Thyroid gland (tissue), 4 donors: Measurements from ENCODE around the gene PTTG1. TPM values are rescaled to one million over a fixed set of nuclear protein-coding genes. Genes with fewer than 3 reads are reported as not detected.

Experiments
- DNase-seq, 2 donors: peaks; one replicate each; pipeline ENCODE4 v3.0.0-alpha.2; 2019
- H3K27ac ChIP-seq, 3 donors: fragments of 200-600 bp; sonication (generic); 1 replicate in 2 of 3; 2 replicates in 1 of 3; pipeline ENCODE4 v1.5.1; 2016 to 2019; ENCODE audit warnings: mild to moderate bottlenecking in 1 of 3, moderate library complexity in 1 of 3
- H3K27me3 ChIP-seq: fragments of 200-600 bp; sonication (generic); one replicate; pipeline ENCODE4 v1.5.1; 2019
- H3K36me3 ChIP-seq, 2 donors: fragments of 200-600 bp; sonication (generic); one replicate each; pipeline ENCODE4 v1.5.1; 2016 to 2019
- H3K4me1 ChIP-seq, 2 donors: fragments of 200-600 bp; sonication (generic); one replicate each; pipeline ENCODE4 v1.5.1; 2017 to 2019
- H3K4me3 ChIP-seq, 3 donors: fragments of 200-600 bp; sonication (generic); replicated peaks in 1 of 3; 1 replicate in 2 of 3; 2 replicates in 1 of 3; pipeline ENCODE4 v1.5.1; 2016; ENCODE audit warnings: mild to moderate bottlenecking in 1 of 3
- H3K9me3 ChIP-seq: fragments of 200-600 bp; sonication (generic); one replicate; pipeline ENCODE4 v1.5.1; 2017
- CTCF ChIP-seq, 6 experiments: fragments of 200-600 bp in 3 of 6; fragments of 450-650 bp in 3 of 6; sonication (generic) in 3 of 6; IDR thresholded peaks; one replicate each; pipeline ENCODE4 v1.5.1; 2016 to 2019; ENCODE audit warnings: antibody characterized with exemption in 6 of 6, mild to moderate bottlenecking in 2 of 6, inconsistent platforms in 1 of 6, moderate library complexity in 1 of 6
- POLR2A ChIP-seq, 2 donors: fragments of 450-650 bp; IDR thresholded peaks; one replicate each; pipeline ENCODE4 v1.6.1; 2017; ENCODE audit warnings: antibody characterized with exemption in 2 of 2, mild to moderate bottlenecking in 2 of 2, moderate library complexity in 1 of 2
- WGBS, 2 donors: methylation state at CpG; one replicate each; pipeline ENCODE4 v1.1.5; 2017; 5-methylcytosine and 5-hydroxymethylcytosine counted together
- intact Hi-C: fragments of 100-400 bp; cut with DNase I; formaldehyde crosslinking; loops from one replicate; pipeline ENCODE4 v1.15.1; 2023
- total RNA-seq, 4 donors: library from RNA; depleted of rRNA; stranded (reverse); fragments of >200 nt; gene quantifications; one replicate each; pipeline ENCODE4 v1.2.3, GENCODE V29; 2016

The PTTG1 gene
- total RNA-seq, 4 donors from 2014 or later: 42.6 to 165 (median 79.4) TPM

- no peak for TF ChIP-seq POLR2A (IDR thresholded peaks at IDR 0.05)
- no peak for TF ChIP-seq CTCF (IDR thresholded peaks at IDR 0.05)
- intact Hi-C loops: no loop called here
- Histone ChIP-seq H3K9me3 (no peaks in the 10 kb centered on the region), H3K36me3 (no peaks in the 10 kb centered on the region), H3K4me1 (peaks cover 4 to 9% of the 10 kb centered on the region in 2 donors), H3K27ac (no peak overlapping the region), H3K4me3 (no peak overlapping the region), H3K27me3 (no peaks in the 10 kb centered on the region)
- WGBS, 2 donors: 80 to 89% methylated on average over 6 of the region's 6 CpGs
- no peak for DNase-seq
Observed at GRCh38 chr5:160461378-160461777, 39.7 kb downstream of the PTTG1 start.

GRCh38 chr5:160462167-160462566 lies 40.5 kb downstream of the PTTG1 start:
- H3K27ac ChIP-seq: no peak overlapping the region
- intact Hi-C loops: no loop called here
- no peaks in the 10 kb centered on the region for H3K36me3 ChIP-seq
- H3K27me3 ChIP-seq: no peaks in the 10 kb centered on the region
- no peak for DNase-seq
- TF ChIP-seq CTCF (IDR thresholded peaks at IDR 0.05) (no peak), POLR2A (IDR thresholded peaks at IDR 0.05) (no peak)
- WGBS, 2 donors: 77 to 88% methylated on average over 2 of the region's 2 CpGs
- no peak overlapping the region for H3K4me3 ChIP-seq
- peaks cover 1 to 9% of the 10 kb centered on the region in 2 donors for H3K4me1 ChIP-seq
- no peaks in the 10 kb centered on the region for H3K9me3 ChIP-seq

GRCh38 chr5:160463227-160463626 lies 41.6 kb downstream of the PTTG1 start:
- TF ChIP-seq CTCF (IDR thresholded peaks at IDR 0.05) (no peak), POLR2A (IDR thresholded peaks at IDR 0.05) (no peak)
- intact Hi-C loops: no loop called here

GRCh38 chr5:160463740-160464465 lies 42.2 kb downstream of the PTTG1 start:
- peaks cover 11 to 12% of the 10 kb centered on the region in 2 donors for H3K4me1 ChIP-seq
- intact Hi-C loops: no loop called here
- TF ChIP-seq CTCF (IDR thresholded peaks at IDR 0.05) (no peak), POLR2A (IDR thresholded peaks at IDR 0.05) (no peak)
- H3K36me3 ChIP-seq: no peaks in the 10 kb centered on the region
- no peaks in the 10 kb centered on the region for H3K27me3 ChIP-seq
- H3K27ac ChIP-seq: no peak overlapping the region
- H3K9me3 ChIP-seq: no peaks in the 10 kb centered on the region
- WGBS, 2 donors: 60 to 61% methylated on average over 7 of the region's 7 CpGs
- no peak for DNase-seq
- no peak overlapping the region for H3K4me3 ChIP-seq

More at GRCh38 chr5:160463227-160463626, 41.6 kb downstream of the PTTG1 start:
- Histone ChIP-seq H3K9me3 (no peaks in the 10 kb centered on the region), H3K36me3 (no peaks in the 10 kb centered on the region), H3K4me3 (no peak overlapping the region), H3K4me1 (peaks cover 10 to 11% of the 10 kb centered on the region in 2 donors), H3K27ac (no peak overlapping the region), H3K27me3 (no peaks in the 10 kb centered on the region)
- whole genome bisulfite sequencing, 2 donors: 88 to 89% methylated on average over 4 of the region's 4 CpGs
- no peak for DNase-seq

- Histone ChIP-seq H3K27me3 (no peaks in the 10 kb centered on the region), H3K27ac (no peak overlapping the region), H3K4me1 (peaks cover 11 to 12% of the 10 kb centered on the region in 2 donors), H3K9me3 (no peaks in the 10 kb centered on the region), H3K4me3 (no peak overlapping the region), H3K36me3 (no peaks in the 10 kb centered on the region)
- DNase-seq: no peak
- TF ChIP-seq CTCF (IDR thresholded peaks at IDR 0.05): no peak
- no peak for TF ChIP-seq POLR2A (IDR thresholded peaks at IDR 0.05)
- intact Hi-C loops: no loop called here
- 58 to 61% methylated on average over 4 of the region's 4 CpGs for WGBS, 2 donors
Observed at GRCh38 chr5:160464466-160464797, 42.8 kb downstream of the PTTG1 start.
